OCI-LY3 (cell line): ENCODE results near the gene CCDC69.

Source experiments
- CTCF ChIP-seq: fragments of 200-600, 300-600 bp; sonication (generic); IDR thresholded peaks from 2 replicates; pipeline ENCODE4 v1.5.1; 2014; ENCODE audit warnings: antibody characterized with exemption, low read length, low read depth
- EZH2phosphoT487 ChIP-seq: fragments of 200-600 bp; shearing (Covaris generic); IDR thresholded peaks from 2 replicates; pipeline ENCODE4 v1.6.1; 2018; ENCODE audit warnings: antibody characterized with exemption, mixed run types, low read depth

DNA sequence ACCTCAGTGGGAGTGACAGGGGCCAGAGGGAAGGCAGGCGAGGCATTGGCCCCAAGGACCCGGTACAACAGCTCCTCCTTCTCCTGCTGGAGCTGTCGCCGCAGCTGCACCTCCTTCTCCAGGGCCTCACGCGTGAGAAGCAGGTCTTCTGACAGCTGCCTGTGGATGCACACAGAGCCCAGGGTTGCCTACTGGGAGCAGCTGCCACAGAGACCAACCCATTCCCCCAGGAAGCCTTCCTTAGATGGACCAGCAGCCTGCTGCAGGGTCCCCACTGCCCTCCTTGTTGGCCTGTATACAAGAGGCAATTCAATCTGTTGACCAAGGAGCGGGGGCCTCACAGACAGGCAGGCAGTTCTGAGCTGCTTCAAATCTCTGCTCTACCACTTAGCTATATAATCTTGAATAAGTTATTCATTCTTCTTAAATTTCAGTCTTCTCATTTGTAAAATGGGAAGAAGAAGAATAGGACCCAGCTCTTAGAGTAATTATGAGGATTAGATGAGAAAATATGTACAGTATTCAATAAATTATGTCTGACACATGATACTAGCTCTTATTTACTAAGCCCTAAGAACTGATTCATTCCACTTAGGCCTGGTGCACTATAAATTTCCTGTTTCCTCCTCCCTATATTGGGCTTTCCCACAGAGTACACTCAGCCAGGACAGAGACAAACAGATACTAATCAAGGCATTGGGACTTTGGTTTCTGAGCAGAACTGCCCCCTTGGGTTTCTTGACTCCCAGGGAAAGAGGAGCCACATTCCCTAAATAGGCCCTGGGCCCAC lies 40.2 kb downstream of the CCDC69 start:
- TF ChIP-seq CTCF (no peak), EZH2phosphoT487 (no peak)
